HG03457 (cell line): ENCODE data around the gene FDX2.
A peak's percentile ranks its signal among the peaks of the same experiment; 100 is the strongest.

Source experiments
- ATAC-seq: cut with Tn5 transposase; IDR thresholded peaks from one replicate; pipeline ENCODE4 v1.9.1; 2021; ENCODE audit warnings: moderate number of reproducible peaks; ENCODE audit not compliant: unreplicated experiment

Gene FDX2

DNA sequence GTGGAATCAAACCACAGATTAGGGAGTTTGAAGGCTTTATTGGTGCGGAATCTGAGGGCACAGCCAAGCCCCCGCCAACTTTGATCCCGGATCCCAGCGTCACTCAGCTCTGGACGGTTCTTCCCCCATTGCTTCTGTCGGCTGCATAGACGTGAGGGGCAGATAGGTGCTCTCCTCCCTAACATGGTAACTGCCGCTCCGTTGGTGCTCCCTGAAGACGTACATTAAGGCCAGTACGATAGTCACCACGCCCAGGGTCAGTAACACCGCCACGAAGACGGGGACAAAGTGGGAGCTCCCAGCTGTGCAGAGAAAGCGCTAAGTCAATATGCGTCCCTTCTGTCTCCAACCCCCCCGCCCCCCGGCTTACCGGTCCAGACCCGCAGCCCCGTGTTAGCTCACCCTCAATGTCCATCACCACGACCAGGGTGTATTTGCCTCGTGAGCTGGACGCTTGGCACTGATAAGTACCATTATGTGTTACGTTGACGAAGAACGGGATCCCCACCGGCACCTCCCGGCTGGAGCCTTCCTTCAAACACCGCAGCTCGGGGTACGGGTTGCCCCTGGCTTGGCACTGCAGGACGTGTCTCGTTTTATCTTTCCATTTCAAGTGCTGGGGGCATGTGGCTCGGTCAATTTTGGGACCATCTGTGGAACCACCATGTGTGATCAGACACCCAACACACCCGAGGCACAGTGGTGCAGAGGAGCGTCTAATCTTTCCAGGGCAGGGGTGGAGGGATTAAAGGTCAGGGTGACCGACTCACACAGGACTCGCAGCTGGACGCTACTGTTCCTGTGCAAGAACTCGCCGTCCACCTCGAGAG is 18.2 kb upstream of the FDX2 start:
- ATAC-seq, result no peak

DNA sequence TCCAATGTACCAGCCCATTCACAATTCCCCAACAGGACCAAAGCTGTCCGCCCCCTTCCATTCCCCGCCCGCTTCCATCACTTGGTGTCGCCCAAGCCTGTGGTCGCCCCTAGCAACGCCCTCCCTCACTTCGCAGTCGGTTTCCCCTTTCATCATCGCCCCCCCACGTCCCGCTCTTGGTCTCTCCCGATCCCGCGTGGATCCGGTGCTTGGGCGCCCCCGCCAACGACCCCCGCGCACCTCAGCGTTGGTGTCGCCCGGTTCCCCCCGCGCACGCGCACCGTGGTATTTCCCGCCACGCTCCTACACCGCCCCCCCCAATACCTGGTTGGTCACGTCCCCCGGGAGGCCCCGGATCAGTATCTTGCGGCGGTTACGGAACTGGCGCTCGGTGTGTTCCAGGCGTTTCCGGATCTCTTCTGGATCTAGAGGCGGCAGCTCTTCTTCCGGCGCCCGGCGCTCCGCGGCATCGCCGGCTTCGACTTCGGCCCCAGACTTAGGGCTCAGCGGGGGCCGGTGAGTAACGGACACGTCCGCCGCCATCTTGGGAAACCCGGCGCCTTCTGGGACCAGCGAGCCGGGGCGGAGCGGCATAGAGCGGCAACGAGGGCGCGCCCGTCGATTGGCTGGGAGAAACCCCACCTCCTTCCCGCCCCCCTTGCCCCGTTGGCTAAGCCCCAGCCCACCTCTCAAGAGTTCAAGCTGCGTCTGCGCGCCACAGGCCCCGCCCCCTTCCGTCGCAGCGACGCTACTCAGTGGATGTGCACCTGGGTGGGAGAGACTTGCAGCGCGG is 17.3 kb upstream of the FDX2 start, which contains the start of gene RAVER1:
TSS of gene RAVER1 (minus strand) at position 565 of the 793 bp plus-strand sequence. CDS start at position 543, 22 bp downstream.
- peak; percentile 61 for ATAC-seq

DNA sequence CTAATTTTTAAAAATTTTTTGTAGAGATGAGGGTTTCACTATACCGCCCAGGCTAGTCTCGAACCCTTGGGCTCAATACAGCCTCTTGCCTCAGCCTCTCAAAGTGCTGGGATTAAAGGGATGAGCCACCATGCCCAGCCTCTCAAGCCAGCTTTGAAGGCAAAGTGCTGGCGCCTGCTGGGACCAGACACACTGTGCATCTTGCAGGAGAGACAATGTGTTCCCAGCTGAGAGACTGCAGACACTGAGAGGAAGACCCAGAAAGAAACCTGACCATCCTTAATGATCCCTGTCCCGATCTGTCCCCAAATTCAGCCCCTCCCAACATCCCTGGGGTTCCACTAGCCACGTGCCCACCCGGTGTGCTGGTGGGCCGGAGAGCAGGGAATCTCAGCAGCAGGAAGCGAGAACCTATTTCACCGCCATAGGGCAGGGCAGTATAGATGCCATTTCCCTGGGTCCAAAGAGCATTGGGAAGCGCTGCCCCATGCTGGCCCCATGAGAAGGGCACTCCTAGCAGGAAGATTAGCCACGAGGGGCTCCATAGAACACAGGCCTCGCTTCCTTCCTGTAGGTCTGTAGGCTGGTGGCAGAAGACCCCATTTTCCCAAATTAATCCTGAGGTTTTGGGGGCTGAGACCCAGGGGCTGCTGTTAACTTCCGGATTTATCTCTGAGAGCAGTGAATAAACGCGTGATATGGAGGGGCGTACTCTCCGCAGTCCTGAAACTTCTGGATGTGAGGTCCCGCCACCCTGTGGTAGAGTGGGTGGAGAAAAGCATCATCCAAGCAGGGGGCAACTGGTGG is 16.5 kb upstream of the FDX2 start:
- no peak for ATAC-seq

DNA sequence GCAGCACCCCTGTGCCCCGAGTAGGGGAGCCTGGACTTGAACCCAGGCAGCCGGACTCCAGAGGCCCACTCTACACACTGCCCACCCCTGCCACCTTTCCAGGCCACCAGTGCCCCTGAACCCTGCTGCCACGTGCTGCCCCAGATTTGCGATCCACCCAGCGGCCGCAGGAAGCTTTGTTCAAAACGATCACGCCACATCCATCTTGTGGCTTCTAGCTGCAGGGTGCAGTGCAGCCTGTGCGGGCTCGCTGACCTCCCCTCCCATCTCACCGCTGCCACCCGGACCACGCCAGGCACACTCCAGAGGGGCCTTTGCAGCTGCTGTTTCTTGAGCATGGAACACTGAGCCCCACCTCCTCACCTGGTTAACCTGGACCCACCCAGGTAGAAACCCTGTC is 13.7 kb upstream of the FDX2 start:
- no peak for ATAC-seq

DNA sequence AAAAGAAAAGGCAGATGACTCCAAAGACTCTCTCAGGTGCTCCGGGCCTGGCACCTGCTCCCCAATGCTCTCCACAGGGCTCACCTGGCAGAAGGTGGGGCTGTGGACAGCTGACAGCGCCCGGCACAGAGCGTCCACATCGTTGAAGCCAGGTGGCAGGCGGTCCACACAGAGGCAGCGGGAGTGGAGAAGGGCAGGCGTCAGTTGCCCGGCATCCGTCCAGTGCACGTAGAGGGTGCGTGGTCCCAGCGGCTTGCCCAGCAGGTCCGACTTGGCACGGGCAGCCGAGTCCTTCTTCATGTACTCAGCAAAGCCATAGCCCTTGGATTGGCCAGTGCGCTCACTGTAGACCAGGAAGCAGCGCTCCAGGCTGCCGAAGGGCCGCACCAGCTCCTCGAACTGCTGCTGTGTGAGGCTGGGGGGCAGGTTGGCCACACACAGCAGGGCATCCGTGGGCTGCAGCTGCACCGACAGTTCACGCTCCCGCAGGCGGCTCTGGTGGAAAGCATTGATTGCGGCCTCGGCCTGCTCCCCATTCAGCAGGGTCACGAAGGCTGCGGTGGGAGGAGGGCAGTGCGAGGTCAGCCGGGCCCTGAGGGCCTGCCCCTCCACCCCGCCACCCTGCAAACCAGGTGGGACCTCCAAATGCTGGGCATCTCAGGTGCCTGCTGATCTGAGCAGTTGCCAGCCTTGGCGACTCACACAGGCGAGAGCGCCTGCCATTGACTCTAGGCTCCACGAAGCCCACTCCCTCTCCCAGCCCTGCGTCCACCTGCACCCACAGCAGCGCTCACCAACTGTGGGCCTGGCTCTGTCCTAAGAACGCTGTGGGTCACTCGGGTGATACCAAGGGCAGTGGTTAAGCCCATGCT is 13.0 kb upstream of the FDX2 start:
- no peak for ATAC-seq

DNA sequence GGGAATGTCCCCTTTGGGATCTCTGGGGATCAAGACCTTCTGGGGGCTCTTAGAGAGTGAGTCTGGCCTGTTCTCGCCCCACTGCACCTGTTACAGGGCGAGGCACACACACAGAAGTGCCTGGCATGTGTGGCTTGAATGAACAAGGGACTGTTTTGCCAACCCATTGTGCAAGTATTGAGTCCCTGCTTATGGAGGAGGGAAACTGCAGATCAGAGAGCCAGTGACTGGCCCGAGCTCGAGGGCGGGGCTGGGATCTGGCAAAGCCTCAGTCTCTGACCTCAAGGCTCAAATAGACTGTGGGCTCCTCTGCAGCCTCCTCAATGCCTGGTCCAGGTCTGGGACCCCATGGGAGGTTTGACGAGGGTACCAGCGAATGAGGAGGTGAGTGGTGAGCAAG is 12.0 kb upstream of the FDX2 start:
- ATAC-seq, result no peak

DNA sequence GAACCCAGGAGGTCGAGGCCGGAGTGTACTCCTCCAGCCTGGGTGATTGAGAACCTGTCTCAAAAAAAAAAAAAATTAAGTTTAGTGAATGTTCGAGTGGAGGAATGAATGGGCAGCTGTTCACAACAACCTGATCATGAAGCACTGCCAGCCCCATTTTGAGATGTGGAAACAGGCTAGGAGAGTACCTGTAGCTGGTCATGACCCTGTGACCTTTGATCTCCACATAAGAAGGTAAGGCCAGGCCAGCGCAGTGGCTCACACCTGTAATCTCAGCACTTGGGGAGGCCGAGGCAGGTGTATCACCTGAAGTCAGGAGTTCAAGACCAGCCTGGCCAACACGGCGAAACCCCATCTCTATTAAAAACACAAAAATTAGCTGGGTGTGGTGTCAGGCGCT is 9.9 kb upstream of the FDX2 start:
- ATAC-seq, result no peak

DNA sequence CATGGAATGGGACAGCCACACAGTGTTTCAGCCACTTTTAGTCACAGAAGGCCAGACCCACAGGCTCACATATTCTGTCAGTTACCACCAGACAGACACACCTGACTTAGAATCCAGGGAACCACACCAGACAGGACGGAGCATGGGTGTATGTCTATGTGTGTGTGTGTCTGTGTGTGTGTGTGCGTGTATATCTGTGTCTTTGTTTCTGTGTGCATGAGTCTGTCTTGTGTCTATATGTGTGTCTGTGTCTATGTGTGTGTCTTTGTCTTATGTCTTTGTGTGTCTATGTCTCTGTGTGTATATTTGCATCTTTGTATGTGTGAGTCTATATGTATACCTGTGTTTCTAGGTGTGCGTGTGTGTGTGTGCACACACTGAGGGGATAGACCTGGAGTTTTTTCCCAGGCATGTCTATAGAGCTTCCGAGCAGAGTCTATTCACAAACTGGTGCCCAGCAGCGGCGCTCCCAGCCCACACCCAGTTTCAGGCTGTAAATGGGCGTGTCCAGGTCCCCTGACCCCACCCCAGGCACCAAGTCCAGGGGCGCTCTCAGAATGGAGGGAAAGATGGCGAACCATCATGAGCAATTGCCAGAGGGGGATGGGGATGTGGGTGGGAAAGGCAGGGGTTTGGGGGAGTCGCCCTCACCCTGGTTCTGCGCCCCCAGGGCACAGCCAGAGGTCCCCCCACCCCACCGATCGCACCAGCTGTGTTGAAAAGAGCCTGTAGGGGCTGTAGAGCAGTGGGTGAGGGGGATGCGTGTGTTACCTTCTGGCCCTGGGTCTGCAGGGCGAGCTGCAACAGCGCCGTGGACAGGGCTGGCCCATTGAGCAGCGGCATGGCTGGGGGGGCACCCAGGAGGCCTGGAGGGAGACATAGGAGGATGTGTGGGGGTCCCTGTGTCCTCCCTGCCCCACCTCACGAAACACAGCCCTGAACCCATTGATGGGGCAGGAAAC is 6.3 kb upstream of the FDX2 start:
- ATAC-seq, result no peak

DNA sequence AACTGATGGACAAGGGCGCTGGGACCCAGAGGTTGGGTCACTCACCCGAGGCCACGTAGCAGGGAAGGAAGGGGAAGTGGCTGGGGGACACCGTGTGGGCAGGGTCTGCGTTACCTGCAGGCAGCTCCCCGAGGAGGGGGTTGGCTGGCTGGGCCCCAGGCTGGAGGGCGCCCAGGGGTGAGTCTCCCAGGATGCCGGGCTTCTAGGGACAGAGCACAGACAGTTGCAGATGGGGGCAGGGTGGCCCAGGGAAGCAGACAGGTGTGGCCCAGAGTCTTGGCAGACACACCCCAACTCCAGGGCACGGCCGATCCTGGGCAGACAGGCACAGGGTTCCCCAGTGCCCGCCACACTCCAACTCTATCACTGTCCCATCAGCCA is 5.6 kb upstream of the FDX2 start:
- no peak for ATAC-seq

DNA sequence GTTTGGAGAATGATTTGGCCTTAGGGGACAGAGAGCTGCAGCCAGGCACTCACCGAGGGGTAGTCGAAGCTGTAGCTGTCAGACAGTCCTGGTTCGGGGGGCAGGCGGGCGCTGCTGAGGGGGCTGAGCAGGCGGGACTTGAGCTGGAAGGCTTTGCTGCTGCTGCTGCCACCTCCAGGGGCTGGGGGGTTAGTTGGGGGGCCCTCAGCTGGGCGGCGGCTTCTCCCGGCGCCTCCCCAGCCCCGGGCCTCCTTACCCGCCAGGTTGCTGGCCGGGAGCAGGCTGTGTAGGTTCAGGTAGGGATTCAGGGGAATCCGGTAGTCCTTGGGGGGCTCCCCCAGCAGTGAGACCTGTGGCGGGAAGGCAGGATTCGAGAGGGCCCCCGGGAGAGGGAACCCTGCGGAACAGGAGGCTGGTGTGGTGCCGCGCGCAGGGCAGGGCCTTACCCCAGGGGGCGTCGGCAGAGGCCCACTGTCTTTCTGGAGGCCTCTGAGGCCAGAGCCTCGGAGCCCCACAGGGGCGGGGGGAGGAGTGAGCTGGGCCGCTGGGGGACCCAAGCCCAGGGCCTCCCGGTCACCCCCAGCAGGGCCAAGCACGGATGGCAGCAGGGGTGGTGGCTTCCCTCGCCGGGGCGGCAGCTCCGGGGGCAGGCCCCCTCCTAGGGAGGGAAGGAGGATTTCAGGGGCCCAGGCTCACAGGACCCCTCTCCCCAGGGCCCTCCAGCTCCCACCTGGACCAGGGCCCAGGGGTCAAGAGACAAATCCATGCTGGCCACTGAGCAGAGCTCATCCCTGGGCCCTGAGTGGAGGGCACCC is 5.0 kb upstream of the FDX2 start:
- no peak for ATAC-seq

DNA sequence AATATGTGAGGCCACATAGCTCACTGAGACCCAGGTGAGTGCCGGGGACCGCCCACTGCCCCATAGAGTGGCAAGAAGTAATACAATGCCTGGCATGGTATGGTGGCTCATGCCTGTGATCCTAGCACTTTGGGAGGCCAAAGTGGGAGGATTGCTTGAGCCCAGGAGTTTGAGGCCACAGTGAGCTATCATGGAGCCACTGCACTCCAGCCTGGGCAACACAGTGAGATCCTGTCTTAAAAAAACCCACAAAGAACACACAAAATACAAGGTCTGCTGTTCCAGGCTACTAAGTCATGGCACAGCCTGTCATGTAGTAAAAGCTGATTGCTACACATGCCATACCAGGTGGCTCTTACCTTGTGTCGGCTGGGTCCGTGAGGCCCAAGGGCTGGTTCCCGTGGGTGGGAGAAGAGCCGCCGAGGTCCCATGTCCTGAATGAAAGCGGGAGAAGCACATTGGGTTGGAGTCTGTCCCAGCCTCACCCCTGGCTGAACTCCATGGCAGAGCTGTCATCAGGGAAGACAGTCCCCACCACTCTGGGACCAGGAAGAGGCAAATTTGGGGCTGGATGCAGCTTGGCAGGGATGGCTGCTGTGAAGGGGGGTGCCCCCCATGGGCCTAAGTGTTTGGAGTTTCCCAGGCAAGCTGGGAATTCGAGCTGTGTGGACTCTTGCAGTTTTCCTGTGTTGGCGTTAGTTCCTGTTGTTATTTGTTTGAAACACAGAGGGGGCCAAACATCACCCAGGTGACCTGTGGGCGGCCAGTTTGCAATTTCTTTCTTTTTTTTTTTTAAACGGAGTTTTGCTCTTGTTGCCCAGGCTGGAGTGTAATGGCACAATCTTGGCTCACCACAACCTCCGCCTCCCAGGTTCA is 3.2 kb upstream of the FDX2 start:
- ATAC-seq, result no peak

DNA sequence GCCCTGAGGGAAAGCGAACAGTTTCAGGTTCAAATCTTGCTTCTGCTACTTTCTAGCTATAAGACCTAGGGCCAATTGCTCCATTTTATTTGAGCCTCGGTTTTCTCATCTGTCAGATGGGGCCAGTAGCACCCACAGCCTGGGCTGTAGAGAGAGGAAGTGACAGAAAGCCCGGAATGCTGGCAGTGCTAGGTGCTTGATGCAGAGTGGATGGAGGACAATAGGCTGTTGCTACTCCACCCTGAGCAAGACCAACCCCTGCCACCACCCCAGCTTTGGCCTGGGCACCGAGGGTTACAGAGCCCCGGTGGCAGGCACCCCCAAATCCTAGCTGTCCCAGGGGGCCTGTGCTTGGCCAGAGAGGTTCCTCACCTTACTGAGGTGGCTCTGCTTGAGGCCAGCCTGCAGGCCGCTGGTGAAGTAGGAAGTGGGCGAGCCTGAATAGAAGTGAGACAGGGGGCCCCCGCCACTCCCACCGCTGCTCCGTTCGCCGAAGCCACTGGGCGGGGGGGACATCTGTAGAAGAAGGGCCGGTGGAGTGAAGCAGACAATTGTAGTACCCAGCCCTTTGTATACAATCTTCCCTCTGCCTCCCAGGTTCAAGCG is 2.1 kb upstream of the FDX2 start:
- no peak for ATAC-seq

DNA sequence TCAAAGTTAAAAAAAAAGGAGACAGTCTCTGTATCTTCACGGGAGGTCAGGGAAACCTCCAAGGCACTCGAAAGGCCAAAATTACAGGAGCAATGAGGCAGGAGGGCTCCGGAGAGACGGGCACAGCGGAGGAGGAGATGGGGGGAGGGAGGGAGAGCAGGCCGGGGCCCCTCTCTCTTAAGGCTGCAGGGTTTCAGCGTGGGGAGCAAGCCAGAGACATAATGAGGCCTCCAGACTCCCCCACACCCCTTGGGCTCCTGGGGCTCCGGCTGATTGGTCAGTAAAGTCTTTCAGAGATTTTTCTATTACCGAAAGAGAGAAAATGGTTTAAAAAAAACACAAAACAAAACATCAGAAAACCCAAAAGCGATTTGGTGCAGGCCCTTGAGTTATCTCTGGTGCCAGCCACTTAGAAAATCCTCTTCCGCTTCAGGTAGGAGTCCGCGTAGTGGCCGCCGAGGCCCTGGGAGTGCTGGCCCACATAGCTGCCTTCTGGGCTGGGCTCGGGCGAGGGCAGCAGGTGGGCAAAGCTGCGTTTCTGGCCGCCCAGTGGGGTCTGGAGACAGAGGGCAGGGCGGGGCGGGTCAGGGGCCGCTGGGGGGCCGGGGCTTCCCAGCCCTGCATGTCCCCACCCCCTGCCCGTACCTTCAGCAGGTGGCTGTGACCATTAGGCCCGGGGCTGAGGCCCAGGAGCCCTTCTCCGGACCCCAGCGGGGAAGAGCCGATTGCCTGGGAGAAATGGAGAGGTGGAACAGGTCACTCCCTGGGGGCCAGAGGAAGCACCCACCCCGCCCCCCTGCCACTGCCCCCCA is 1.4 kb upstream of the FDX2 start:
- ATAC-seq, result no peak

DNA sequence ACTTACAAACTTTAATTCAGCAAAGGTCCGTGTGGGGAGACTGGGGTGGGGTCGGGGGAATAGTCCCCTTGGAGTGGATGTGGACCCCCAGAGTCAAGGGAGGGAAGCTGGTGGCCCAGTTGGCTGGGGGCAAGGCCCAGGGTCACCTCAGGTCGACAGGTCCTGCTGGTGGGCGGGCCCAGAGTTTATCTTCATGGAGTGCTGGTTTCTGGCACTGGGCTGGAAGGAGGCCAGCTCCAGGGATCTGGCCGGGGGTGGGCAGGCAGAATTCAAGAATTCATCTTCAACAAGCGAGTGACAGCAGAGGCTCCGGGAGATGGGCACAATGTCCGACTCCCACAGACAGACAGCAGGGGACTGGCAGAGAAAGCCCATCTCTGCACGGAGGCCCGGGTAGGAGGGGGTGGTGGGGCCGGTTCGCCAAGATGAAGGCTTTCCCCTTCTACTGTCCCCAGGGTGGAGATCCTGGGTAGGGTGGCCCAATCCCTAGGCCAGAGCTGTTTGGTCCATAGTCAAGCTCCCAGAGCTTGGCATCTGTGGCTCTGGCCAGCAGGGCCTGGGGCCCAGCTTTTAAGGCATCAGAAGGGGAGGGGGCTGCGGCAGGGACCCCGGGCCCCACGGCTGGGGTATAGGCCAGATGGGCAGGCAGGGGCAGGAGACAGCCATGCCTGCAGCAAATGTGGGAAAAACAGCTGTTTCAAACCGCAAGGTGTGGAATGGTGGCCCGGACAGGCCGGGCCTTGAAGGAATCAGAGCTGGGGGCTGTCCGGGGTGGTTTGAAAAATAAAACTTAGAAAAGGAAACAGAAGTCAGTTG is 622 bp upstream of the FDX2 start:
- peak; percentile 13 for ATAC-seq

DNA sequence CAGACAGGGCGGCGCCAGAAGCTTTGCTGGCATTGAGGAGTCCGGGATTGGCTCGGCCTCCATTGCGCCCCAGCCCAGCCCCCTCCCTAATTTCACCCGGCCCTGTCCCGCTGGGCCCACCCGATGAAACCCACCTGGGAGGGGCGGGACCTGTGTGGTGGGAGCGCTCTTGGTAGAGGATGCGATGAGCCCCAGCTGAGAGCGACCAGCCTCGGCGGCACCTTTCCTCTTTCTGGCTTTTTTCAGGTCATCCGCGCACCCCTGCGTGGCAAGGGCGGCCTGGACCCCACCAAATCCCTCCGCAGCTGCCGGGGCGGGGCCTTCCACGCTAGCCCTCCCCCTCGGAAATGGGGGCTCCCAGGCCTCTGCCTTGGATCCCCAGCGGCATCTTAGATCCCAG is 6.4 kb downstream of the FDX2 start, which contains the start of gene ZGLP1:
TSS of gene ZGLP1 (minus strand) at position 393 of the 400 bp plus-strand sequence.
- no peak for ATAC-seq
